Bronchial epithelial cell (primary cell): ENCODE results near the gene PRELP. TPM values are rescaled to one million over a fixed set of nuclear protein-coding genes. Genes with fewer than 3 reads are reported as not detected.
"Not testable (repeated sequence)": the region's sequence is repeated elsewhere in the genome, so short reads cannot be mapped to it uniquely, and the experiment has no call there.

ENCODE experiments used
- DNase-seq: peaks from one replicate; pipeline ENCODE4 v3.0.0-alpha.2; 2010; ENCODE audit warnings: low read depth
- FAIRE-seq: peaks from 2 replicates; lab custom pipeline; 2011; peaks lifted over from hg19 to GRCh38; lab: Jason Lieb, UNC
- H3K27me3 ChIP-seq: 2 replicates; pipeline ENCODE4 v1.5.1; 2011; ENCODE audit warnings: low read length; ENCODE audit not compliant: control insufficient read depth, insufficient read depth
- H3K36me3 ChIP-seq: 2 replicates; pipeline ENCODE4 v1.5.1; 2011; ENCODE audit warnings: low read length; ENCODE audit not compliant: control insufficient read depth, insufficient read depth
- H3K4me3 ChIP-seq: 2 replicates; pipeline ENCODE4 v1.5.1; 2011; ENCODE audit warnings: mild to moderate bottlenecking, low read depth, low read length, control low read depth
- total RNA-seq: library from RNA; depleted of rRNA; stranded (reverse); fragments of >200 nt; gene quantifications from 2 replicates; pipeline ENCODE4 v1.2.1, GENCODE V29; 2014
- TF ChIP-seq, protein P1 (sequence below): IDR thresholded peaks from 2 replicates; pipeline ENCODE4 v1.5.1; 2011; ENCODE audit warnings: mild to moderate bottlenecking, moderate library complexity, low read length, control low read depth, inconsistent platforms; ENCODE audit not compliant: insufficient read depth, severe bottlenecking

The PRELP gene
- total RNA-seq, 1 donor from 2014 or later = not detected

GRCh38 chr1:203442821-203443220, 32.8 kb upstream of the PRELP start:
- Histone ChIP-seq H3K36me3 (no peaks in the 10 kb centered on the region), H3K4me3 (no peak overlapping the region), H3K27me3 (peaks cover 2% of the 10 kb centered on the region)
- DNase-seq (no peak), FAIRE-seq (no peak)
- TF ChIP-seq, protein P1, sequence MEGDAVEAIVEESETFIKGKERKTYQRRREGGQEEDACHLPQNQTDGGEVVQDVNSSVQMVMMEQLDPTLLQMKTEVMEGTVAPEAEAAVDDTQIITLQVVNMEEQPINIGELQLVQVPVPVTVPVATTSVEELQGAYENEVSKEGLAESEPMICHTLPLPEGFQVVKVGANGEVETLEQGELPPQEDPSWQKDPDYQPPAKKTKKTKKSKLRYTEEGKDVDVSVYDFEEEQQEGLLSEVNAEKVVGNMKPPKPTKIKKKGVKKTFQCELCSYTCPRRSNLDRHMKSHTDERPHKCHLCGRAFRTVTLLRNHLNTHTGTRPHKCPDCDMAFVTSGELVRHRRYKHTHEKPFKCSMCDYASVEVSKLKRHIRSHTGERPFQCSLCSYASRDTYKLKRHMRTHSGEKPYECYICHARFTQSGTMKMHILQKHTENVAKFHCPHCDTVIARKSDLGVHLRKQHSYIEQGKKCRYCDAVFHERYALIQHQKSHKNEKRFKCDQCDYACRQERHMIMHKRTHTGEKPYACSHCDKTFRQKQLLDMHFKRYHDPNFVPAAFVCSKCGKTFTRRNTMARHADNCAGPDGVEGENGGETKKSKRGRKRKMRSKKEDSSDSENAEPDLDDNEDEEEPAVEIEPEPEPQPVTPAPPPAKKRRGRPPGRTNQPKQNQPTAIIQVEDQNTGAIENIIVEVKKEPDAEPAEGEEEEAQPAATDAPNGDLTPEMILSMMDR = no peak

GRCh38 chr1:203443296-203443695, 32.3 kb upstream of the PRELP start:
- Histone ChIP-seq H3K36me3 (no peaks in the 10 kb centered on the region), H3K4me3 (no peak overlapping the region), H3K27me3 (peaks cover 2% of the 10 kb centered on the region)
- DNase-seq (no peak), FAIRE-seq (no peak)
- TF ChIP-seq, protein P1 = no peak

DNA sequence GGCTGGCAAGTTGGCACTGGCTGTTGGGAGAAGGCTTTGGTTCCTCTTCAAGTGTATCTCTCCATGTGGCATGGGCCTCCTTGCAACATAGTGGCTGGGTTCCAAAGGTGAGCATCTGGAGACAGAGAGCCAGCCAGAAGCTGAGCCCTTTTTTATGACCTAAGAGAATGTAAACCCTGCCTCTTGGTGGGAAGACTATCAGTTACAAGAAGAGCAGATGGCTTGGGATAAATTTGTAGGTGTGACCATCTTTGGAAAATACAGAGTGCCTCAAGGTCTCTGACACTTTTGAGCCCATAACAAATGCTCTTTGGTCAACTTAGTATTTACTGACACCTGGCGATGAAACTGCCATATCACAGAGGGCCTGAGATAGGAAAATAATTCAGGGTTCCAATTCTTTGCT, 31.4 kb upstream of the PRELP start:
- no peak overlapping the region for H3K4me3 ChIP-seq
- DNase-seq (no peak), FAIRE-seq (no peak)
- no peaks in the 10 kb centered on the region for H3K36me3 ChIP-seq
- TF ChIP-seq, protein P1 = no peak
- H3K27me3 ChIP-seq = peaks cover 2% of the 10 kb centered on the region

- FAIRE-seq = no peak
- TF ChIP-seq, protein P1 = no peak
- H3K36me3 ChIP-seq = no peaks in the 10 kb centered on the region
- DNase-seq = no peak
- no peak overlapping the region for H3K4me3 ChIP-seq
- H3K27me3 ChIP-seq = peaks cover 3% of the 10 kb centered on the region
Observed at GRCh38 chr1:203447151-203447550, 28.5 kb upstream of the PRELP start.

- not testable (repeated sequence) for DNase-seq, FAIRE-seq, H3K4me3 ChIP-seq, H3K36me3 ChIP-seq, H3K27me3 ChIP-seq
Observed at GRCh38 chr1:203447598-203447997, 28.0 kb upstream of the PRELP start.

- TF ChIP-seq, protein P1 = no peak
- no peak for FAIRE-seq
- H3K27me3 ChIP-seq = peaks cover 5% of the 10 kb centered on the region
- H3K36me3 ChIP-seq = no peaks in the 10 kb centered on the region
- DNase-seq = no peak
- H3K4me3 ChIP-seq = no peak overlapping the region
Observed at GRCh38 chr1:203448521-203449061, 27.0 kb upstream of the PRELP start.
